ENCODE data around the gene DCBLD1.
"Not testable (repeated sequence)": the region's sequence is repeated elsewhere in the genome, so short reads cannot be mapped to it uniquely, and the experiment has no call there.

DCBLD1 gene

DNA sequence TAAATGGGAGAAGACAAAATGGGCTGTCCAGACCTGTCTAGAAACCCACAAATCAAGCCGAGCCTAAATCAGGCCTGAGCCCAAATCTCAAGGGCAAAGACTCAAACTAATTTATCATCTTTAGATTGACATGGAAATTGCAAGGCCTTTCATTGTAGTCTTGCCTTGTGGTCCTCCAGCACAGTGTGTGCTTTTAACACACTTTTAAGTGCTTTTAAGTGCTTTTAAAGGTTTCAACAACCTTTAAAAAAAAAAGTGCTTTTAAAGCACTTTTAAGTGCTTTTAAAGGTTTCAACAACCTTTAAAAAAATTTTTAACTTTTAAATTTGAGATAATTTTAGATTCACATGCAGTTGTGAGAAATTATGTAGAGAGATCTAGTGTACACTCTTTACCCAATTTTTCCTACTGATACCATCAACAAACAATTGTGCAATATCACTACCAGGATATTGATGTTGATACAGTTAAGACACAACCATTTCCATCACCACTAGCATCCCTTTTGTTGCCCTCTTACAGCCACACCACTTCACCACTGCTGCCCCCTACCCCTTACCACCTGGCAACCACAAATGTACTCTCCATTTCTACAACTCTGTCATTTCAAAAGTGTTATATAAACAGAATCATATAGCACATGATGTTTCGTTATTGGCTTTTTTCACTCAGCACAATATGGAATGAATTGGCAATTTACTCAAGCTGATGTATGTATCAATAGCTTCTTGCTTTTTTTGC lies 23.1 kb upstream of the DCBLD1 start:
- Histone ChIP-seq H3K27me3 (no peaks in the 10 kb centered on the region), H3K4me3 (ENCODE audit: low read depth, low read length) (no peak overlapping the region), H3K36me3 (no peaks in the 10 kb centered on the region), H3K9me3 (no peaks in the 10 kb centered on the region), H3K4me1 (no peaks in the 10 kb centered on the region)
- TF ChIP-seq, protein P1, sequence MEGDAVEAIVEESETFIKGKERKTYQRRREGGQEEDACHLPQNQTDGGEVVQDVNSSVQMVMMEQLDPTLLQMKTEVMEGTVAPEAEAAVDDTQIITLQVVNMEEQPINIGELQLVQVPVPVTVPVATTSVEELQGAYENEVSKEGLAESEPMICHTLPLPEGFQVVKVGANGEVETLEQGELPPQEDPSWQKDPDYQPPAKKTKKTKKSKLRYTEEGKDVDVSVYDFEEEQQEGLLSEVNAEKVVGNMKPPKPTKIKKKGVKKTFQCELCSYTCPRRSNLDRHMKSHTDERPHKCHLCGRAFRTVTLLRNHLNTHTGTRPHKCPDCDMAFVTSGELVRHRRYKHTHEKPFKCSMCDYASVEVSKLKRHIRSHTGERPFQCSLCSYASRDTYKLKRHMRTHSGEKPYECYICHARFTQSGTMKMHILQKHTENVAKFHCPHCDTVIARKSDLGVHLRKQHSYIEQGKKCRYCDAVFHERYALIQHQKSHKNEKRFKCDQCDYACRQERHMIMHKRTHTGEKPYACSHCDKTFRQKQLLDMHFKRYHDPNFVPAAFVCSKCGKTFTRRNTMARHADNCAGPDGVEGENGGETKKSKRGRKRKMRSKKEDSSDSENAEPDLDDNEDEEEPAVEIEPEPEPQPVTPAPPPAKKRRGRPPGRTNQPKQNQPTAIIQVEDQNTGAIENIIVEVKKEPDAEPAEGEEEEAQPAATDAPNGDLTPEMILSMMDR (IDR thresholded peaks at IDR 0.05; ENCODE audit: low read depth, low read length): no peak
- DNase-seq: no peak

- DNase-seq: no peak
- TF ChIP-seq, protein P1 (IDR thresholded peaks at IDR 0.05; ENCODE audit: low read depth, low read length): no peak
- no peaks in the 10 kb centered on the region for H3K9me3 ChIP-seq
- no peaks in the 10 kb centered on the region for H3K4me1 ChIP-seq
- no peak overlapping the region for H3K4me3 ChIP-seq (ENCODE audit: low read depth, low read length)
- 0 out of 2 replicates have a peak, but pooled peaks cover 5% of the 10 kb centered on the region for H3K27me3 ChIP-seq
- no peaks in the 10 kb centered on the region for H3K36me3 ChIP-seq
Observed at GRCh38 chr6:117463762-117464665, 18.5 kb upstream of the DCBLD1 start.

DNA sequence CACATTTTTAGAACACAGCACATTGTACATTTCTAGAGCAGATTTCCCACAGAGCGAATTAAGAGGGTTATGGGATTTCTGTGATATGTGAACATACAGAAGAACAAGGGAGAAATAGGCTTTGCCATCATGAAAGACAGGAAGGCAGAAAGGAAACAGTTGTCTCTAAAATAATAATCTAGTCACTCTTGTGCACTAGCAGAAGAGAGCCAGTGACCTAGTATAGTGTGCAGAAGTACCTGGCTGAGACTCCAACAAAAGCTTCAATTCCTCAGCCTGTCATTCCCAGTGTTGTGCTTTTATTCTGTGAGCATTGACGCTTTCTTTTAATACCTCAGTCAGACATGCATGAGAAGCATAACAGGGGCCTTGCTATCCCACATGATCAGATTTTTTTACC lies 17.8 kb upstream of the DCBLD1 start:
- no peak for DNase-seq
- TF ChIP-seq, protein P1 (IDR thresholded peaks at IDR 0.05; ENCODE audit: low read depth, low read length): no peak
- Histone ChIP-seq H3K4me1 (no peaks in the 10 kb centered on the region), H3K36me3 (no peaks in the 10 kb centered on the region), H3K9me3 (no peaks in the 10 kb centered on the region), H3K4me3 (ENCODE audit: low read depth, low read length) (no peak overlapping the region), H3K27me3 (peaks cover 6% of the 10 kb centered on the region; the same call in 1 of the 2 replicates)

DNA sequence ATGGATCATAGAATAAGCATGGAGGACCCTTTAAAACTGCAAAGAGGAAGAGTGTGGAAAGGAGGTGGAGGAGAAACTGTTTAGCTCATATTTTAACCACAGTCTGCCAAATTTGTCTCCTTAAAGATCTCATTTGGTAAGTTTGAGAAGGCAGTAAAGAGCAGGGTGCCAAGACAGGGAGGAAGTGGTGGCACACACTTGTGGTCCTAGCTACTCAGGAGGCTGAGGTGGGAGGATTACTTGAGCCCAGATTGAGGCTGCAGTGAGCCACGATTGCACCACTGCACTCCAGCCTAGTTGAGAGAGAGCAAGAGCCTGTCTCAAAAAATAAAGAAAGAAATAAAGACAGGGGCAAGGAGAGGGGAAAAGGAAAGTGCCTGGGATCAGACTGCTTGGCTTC lies 16.8 kb upstream of the DCBLD1 start:
- Histone ChIP-seq H3K36me3 (no peaks in the 10 kb centered on the region), H3K4me1 (no peaks in the 10 kb centered on the region), H3K4me3 (ENCODE audit: low read depth, low read length) (no peak overlapping the region), H3K9me3 (no peaks in the 10 kb centered on the region), H3K27me3 (peaks cover 7% of the 10 kb centered on the region; the same call in 1 of the 2 replicates)
- TF ChIP-seq, protein P1 (IDR thresholded peaks at IDR 0.05; ENCODE audit: low read depth, low read length): no peak
- no peak for DNase-seq

GRCh38 chr6:117467876-117468275 lies 14.6 kb upstream of the DCBLD1 start:
- no peaks in the 10 kb centered on the region for H3K9me3 ChIP-seq
- TF ChIP-seq, protein P1 (IDR thresholded peaks at IDR 0.05; ENCODE audit: low read depth, low read length): no peak
- no peak overlapping the region for H3K4me3 ChIP-seq (ENCODE audit: low read depth, low read length)

GRCh38 chr6:117468527-117468926 lies 13.9 kb upstream of the DCBLD1 start:
- H3K4me3 ChIP-seq (ENCODE audit: low read depth, low read length); H3K27me3 ChIP-seq; H3K36me3 ChIP-seq; H3K4me1 ChIP-seq; DNase-seq; H3K9me3 ChIP-seq: not testable (repeated sequence)

More at GRCh38 chr6:117467876-117468275, 14.6 kb upstream of the DCBLD1 start:
- Histone ChIP-seq H3K4me1 (no peaks in the 10 kb centered on the region), H3K27me3 (peaks cover 7% of the 10 kb centered on the region; the same call in 1 of the 2 replicates), H3K36me3 (no peaks in the 10 kb centered on the region)
- no peak for DNase-seq

All from BE2C (cell line).